ENCODE data around the gene TNFRSF19.

TNFRSF19 gene

GRCh38 chr13:23634897-23635296 is 64.7 kb downstream of the TNFRSF19 start:
- no peak for DNase-seq
- H3K36me3 Mint-ChIP-seq (ENCODE audit: low read depth): peaks cover 35% of the 10 kb centered on the region
- no peak overlapping the region for H3K27ac Mint-ChIP-seq
- no peak for TF ChIP-seq CTCF (IDR thresholded peaks at IDR 0.05)
- no peaks in the 10 kb centered on the region for H3K27me3 Mint-ChIP-seq (ENCODE audit: low read depth, poor library complexity)
- H3K4me3 Mint-ChIP-seq: no peak overlapping the region
- no peaks in the 10 kb centered on the region for H3K9me3 Mint-ChIP-seq
- peaks cover 83% of the 10 kb centered on the region for H3K4me1 Mint-ChIP-seq

- H3K27ac Mint-ChIP-seq: peak overlapping the region; percentile 91
- peaks cover 70% of the 10 kb centered on the region for H3K4me1 Mint-ChIP-seq
- peak overlapping the region; percentile 14 for H3K4me3 Mint-ChIP-seq
- no peaks in the 10 kb centered on the region for H3K27me3 Mint-ChIP-seq (ENCODE audit: low read depth, poor library complexity)
- no peak for DNase-seq
- H3K9me3 Mint-ChIP-seq: no peaks in the 10 kb centered on the region
- TF ChIP-seq CTCF (IDR thresholded peaks at IDR 0.05): no peak
- H3K36me3 Mint-ChIP-seq (ENCODE audit: low read depth): peaks cover 45% of the 10 kb centered on the region
These were observed 66.1 kb downstream of the TNFRSF19 start for GRCh38 chr13:23636360-23636759.

- Mint-ChIP-seq H3K27me3 (ENCODE audit: low read depth, poor library complexity) (no peaks in the 10 kb centered on the region), H3K27ac (peak overlapping the region; percentile 40), H3K9me3 (no peaks in the 10 kb centered on the region), H3K4me1 (peaks cover 55% of the 10 kb centered on the region), H3K36me3 (ENCODE audit: low read depth) (peaks cover 48% of the 10 kb centered on the region), H3K4me3 (no peak overlapping the region)
- DNase-seq: no peak
- TF ChIP-seq CTCF (IDR thresholded peaks at IDR 0.05): no peak
These were observed 67.6 kb downstream of the TNFRSF19 start for GRCh38 chr13:23637829-23638228.

GRCh38 chr13:23639674-23640073 is 69.5 kb downstream of the TNFRSF19 start:
- peak overlapping the region; percentile 89 for H3K27ac Mint-ChIP-seq
- H3K4me1 Mint-ChIP-seq: peaks cover 47% of the 10 kb centered on the region
- no peak for DNase-seq
- H3K9me3 Mint-ChIP-seq: no peaks in the 10 kb centered on the region
- peaks cover 62% of the 10 kb centered on the region for H3K36me3 Mint-ChIP-seq (ENCODE audit: low read depth)
- no peaks in the 10 kb centered on the region for H3K27me3 Mint-ChIP-seq (ENCODE audit: low read depth, poor library complexity)
- no peak for TF ChIP-seq CTCF (IDR thresholded peaks at IDR 0.05)
- no peak overlapping the region for H3K4me3 Mint-ChIP-seq

- no peak for TF ChIP-seq CTCF (IDR thresholded peaks at IDR 0.05)
- Mint-ChIP-seq H3K27me3 (ENCODE audit: low read depth, poor library complexity) (no peaks in the 10 kb centered on the region), H3K4me1 (peaks cover 30% of the 10 kb centered on the region), H3K27ac (no peak overlapping the region), H3K4me3 (no peak overlapping the region), H3K9me3 (peaks cover 13% of the 10 kb centered on the region), H3K36me3 (ENCODE audit: low read depth) (peaks cover 75% of the 10 kb centered on the region)
- DNase-seq: no peak
These were observed 71.9 kb downstream of the TNFRSF19 start for GRCh38 chr13:23642110-23642509.

GRCh38 chr13:23643338-23644125 is 73.3 kb downstream of the TNFRSF19 start:
- Mint-ChIP-seq H3K27me3 (ENCODE audit: low read depth, poor library complexity) (no peaks in the 10 kb centered on the region), H3K4me1 (peaks cover 16% of the 10 kb centered on the region), H3K9me3 (peaks cover 26% of the 10 kb centered on the region), H3K4me3 (no peak overlapping the region), H3K27ac (peak overlapping the region; percentile 21), H3K36me3 (ENCODE audit: low read depth) (peaks cover 75% of the 10 kb centered on the region)
- no peak for TF ChIP-seq CTCF (IDR thresholded peaks at IDR 0.05)
- no peak for DNase-seq

All from nephron progenitor cell (in vitro differentiated cells).